NCI-H2029 (cell line): ENCODE data around the gene GPRASP2.
"Not testable (repeated sequence)": the region's sequence is repeated elsewhere in the genome, so short reads cannot be mapped to it uniquely, and the experiment has no call there.

Experiments
- DNase-seq: peaks from one replicate; lab custom pipeline; 2025; lab: John Stamatoyannopoulos, UW

The GPRASP2 gene

GRCh38 chrX:102712216-102712966, at the start of gene GPRASP2:
Gene GPRASP2 (plus strand): TSS chrX:102712448. CDS start chrX:102714870, 2,422 bp downstream.
- no peak for DNase-seq

- not testable (repeated sequence) for DNase-seq
Observed at GRCh38 chrX:102663820-102664219, 48.4 kb upstream of the GPRASP2 start.

GRCh38 chrX:102667034-102667433, 45.2 kb upstream of the GPRASP2 start:
- not testable (repeated sequence) for DNase-seq

- DNase-seq, result no peak
Observed at GRCh38 chrX:102669526-102669925, 42.7 kb upstream of the GPRASP2 start.

- DNase-seq, result no peak
Observed at GRCh38 chrX:102672856-102673255, 39.4 kb upstream of the GPRASP2 start.

GRCh38 chrX:102677479-102677878, 34.8 kb upstream of the GPRASP2 start:
- not testable (repeated sequence) for DNase-seq

- DNase-seq, result no peak
Observed at GRCh38 chrX:102684772-102685520, 27.3 kb upstream of the GPRASP2 start.

GRCh38 chrX:102694749-102695148, 17.5 kb upstream of the GPRASP2 start:
- DNase-seq, result no peak

GRCh38 chrX:102696306-102696705, 15.9 kb upstream of the GPRASP2 start:
- no peak for DNase-seq

- no peak for DNase-seq
Observed at GRCh38 chrX:102697494-102697893, 14.8 kb upstream of the GPRASP2 start.

GRCh38 chrX:102708900-102709299, 3.3 kb upstream of the GPRASP2 start:
- DNase-seq, result no peak

GRCh38 chrX:102711872-102712215, 404 bp upstream of the GPRASP2 start:
- DNase-seq, result no peak

GRCh38 chrX:102712981-102713625, 855 bp downstream of the GPRASP2 start:
- DNase-seq, result peak; percentile 4

GRCh38 chrX:102714994-102715393, 2.7 kb downstream of the GPRASP2 start:
- no peak for DNase-seq

GRCh38 chrX:102715967-102716366, 3.7 kb downstream of the GPRASP2 start:
- no peak for DNase-seq

- peak; percentile 61 for DNase-seq
Observed at GRCh38 chrX:102720237-102721168, 8.3 kb downstream of the GPRASP2 start, which contains the start of gene GPRASP3. Gene GPRASP3 (plus strand): TSS chrX:102720743. CDS start chrX:102748996, 28,253 bp downstream.

- not testable (repeated sequence) for DNase-seq
Observed at GRCh38 chrX:102721169-102721506, 8.9 kb downstream of the GPRASP2 start.

GRCh38 chrX:102723456-102723855, 11.2 kb downstream of the GPRASP2 start:
- DNase-seq, result no peak

- DNase-seq, result no peak
Observed at GRCh38 chrX:102727761-102728160, 15.5 kb downstream of the GPRASP2 start.

GRCh38 chrX:102728646-102729045, 16.4 kb downstream of the GPRASP2 start:
- no peak for DNase-seq

- no peak for DNase-seq
Observed at GRCh38 chrX:102739657-102740056, 27.4 kb downstream of the GPRASP2 start.

- DNase-seq, result no peak
Observed at GRCh38 chrX:102744307-102744706, 32.1 kb downstream of the GPRASP2 start.
